Suprapubic skin (tissue), 4 donors: Measurements from ENCODE around the gene SLC45A3. TPM values are rescaled to one million over a fixed set of nuclear protein-coding genes. Genes with fewer than 3 reads are reported as not detected.

Experiments
- DNase-seq, 2 donors: peaks; one replicate each; pipeline ENCODE4 v3.0.0-alpha.2; 2019; ENCODE audit warnings: low spot score in 2 of 2
- H3K27ac ChIP-seq: fragments of 200-600 bp; sonication (generic); one replicate; pipeline ENCODE4 v1.5.1; 2019
- H3K27me3 ChIP-seq: fragments of 200-600 bp; sonication (generic); one replicate; pipeline ENCODE4 v1.5.1; 2019
- H3K36me3 ChIP-seq: fragments of 200-600 bp; sonication (generic); one replicate; pipeline ENCODE4 v1.5.1; 2019
- H3K4me1 ChIP-seq: fragments of 200-600 bp; sonication (generic); one replicate; pipeline ENCODE4 v1.5.1; 2019
- H3K4me3 ChIP-seq: fragments of 200-600 bp; sonication (generic); one replicate; pipeline ENCODE4 v1.5.1; 2019; ENCODE audit warnings: mild to moderate bottlenecking
- H3K9me3 ChIP-seq: fragments of 200-600 bp; sonication (generic); one replicate; pipeline ENCODE4 v1.5.1; 2019
- CTCF ChIP-seq, 2 donors: fragments of 200-600 bp in 1 of 2; fragments of 450-650 bp in 1 of 2; sonication (generic) in 1 of 2; IDR thresholded peaks; one replicate each; pipeline ENCODE4 v1.5.1; 2016 to 2019; ENCODE audit warnings: antibody characterized with exemption in 2 of 2, mild to moderate bottlenecking in 1 of 2, moderate library complexity in 1 of 2
- EP300 ChIP-seq: sonication (generic); formaldehyde crosslinking; IDR thresholded peaks from one replicate; pipeline ENCODE4 v1.6.1; 2017; ENCODE audit warnings: antibody characterized with exemption
- POLR2A ChIP-seq, 2 donors: fragments of 450-650 bp; IDR thresholded peaks; one replicate each; pipeline ENCODE4 v1.6.1; 2017; ENCODE audit warnings: antibody characterized with exemption in 2 of 2, mild to moderate bottlenecking in 2 of 2, moderate library complexity in 2 of 2
- POLR2AphosphoS5 ChIP-seq, 3 donors: sonication (generic); formaldehyde crosslinking; IDR thresholded peaks; one replicate each; pipeline ENCODE4 v1.6.1; 2017; ENCODE audit warnings: antibody characterized with exemption in 3 of 3
- WGBS: methylation state at CpG from one replicate; pipeline ENCODE4 v1.1.5; 2018; 5-methylcytosine and 5-hydroxymethylcytosine counted together
- total RNA-seq, 4 donors: library from RNA; depleted of rRNA; stranded (reverse); fragments of >200 nt; gene quantifications; one replicate each; pipeline ENCODE4 v1.1.0, GENCODE V29; 2016

Gene SLC45A3
- total RNA-seq, 4 donors from 2014 or later, result 1.4 to 3.3 (median 2.2) TPM

- TF ChIP-seq POLR2AphosphoS5 (IDR thresholded peaks at IDR 0.05) (no peak), CTCF (IDR thresholded peaks at IDR 0.05) (no peak), POLR2A (IDR thresholded peaks at IDR 0.05) (no peak), EP300 (no peak)
- Histone ChIP-seq H3K36me3 (no peaks in the 10 kb centered on the region), H3K4me1 (peaks cover 18% of the 10 kb centered on the region), H3K4me3 (no peak overlapping the region), H3K27ac (no peak overlapping the region), H3K9me3 (no peaks in the 10 kb centered on the region), H3K27me3 (no peaks in the 10 kb centered on the region)
- 88% methylated on average over 11 of the region's 13 CpGs for WGBS
- no peak for DNase-seq
Measured at GRCh38 chr1:205670611-205671430, 9.5 kb downstream of the SLC45A3 start.

- no peaks in the 10 kb centered on the region for H3K36me3 ChIP-seq
- DNase-seq, result no peak
- no peaks in the 10 kb centered on the region for H3K9me3 ChIP-seq
- peaks cover 20% of the 10 kb centered on the region for H3K4me1 ChIP-seq
- TF ChIP-seq POLR2A (IDR thresholded peaks at IDR 0.05), result no peak
- no peak for TF ChIP-seq POLR2AphosphoS5 (IDR thresholded peaks at IDR 0.05)
- TF ChIP-seq CTCF (IDR thresholded peaks at IDR 0.05), result no peak
- no peak for TF ChIP-seq EP300
- no peaks in the 10 kb centered on the region for H3K27me3 ChIP-seq
- H3K4me3 ChIP-seq, result no peak overlapping the region
- H3K27ac ChIP-seq, result no peak overlapping the region
- 82% methylated on average over 3 of the region's 5 CpGs for WGBS
Measured at GRCh38 chr1:205670150-205670446, 10.2 kb downstream of the SLC45A3 start.

- H3K4me3 ChIP-seq, result no peak overlapping the region
- peaks cover 26% of the 10 kb centered on the region for H3K4me1 ChIP-seq
- no peak for DNase-seq
- WGBS, result 46% methylated on average over 9 of the region's 20 CpGs
- no peaks in the 10 kb centered on the region for H3K27me3 ChIP-seq
- no peaks in the 10 kb centered on the region for H3K9me3 ChIP-seq
- H3K27ac ChIP-seq, result no peak overlapping the region
- H3K36me3 ChIP-seq, result no peaks in the 10 kb centered on the region
- TF ChIP-seq EP300 (no peak), POLR2AphosphoS5 (IDR thresholded peaks at IDR 0.05) (no peak), POLR2A (IDR thresholded peaks at IDR 0.05) (no peak), CTCF (IDR thresholded peaks at IDR 0.05) (no peak)
Measured at GRCh38 chr1:205669341-205670149, 10.8 kb downstream of the SLC45A3 start.

GRCh38 chr1:205668951-205669340 is 11.4 kb downstream of the SLC45A3 start:
- Histone ChIP-seq H3K9me3 (no peaks in the 10 kb centered on the region), H3K4me3 (no peak overlapping the region), H3K27me3 (no peaks in the 10 kb centered on the region), H3K36me3 (no peaks in the 10 kb centered on the region), H3K27ac (no peak overlapping the region), H3K4me1 (peaks cover 32% of the 10 kb centered on the region)
- no peak for DNase-seq
- no peak for TF ChIP-seq POLR2A (IDR thresholded peaks at IDR 0.05)
- TF ChIP-seq CTCF (IDR thresholded peaks at IDR 0.05), result no peak
- TF ChIP-seq EP300, result no peak
- no peak for TF ChIP-seq POLR2AphosphoS5 (IDR thresholded peaks at IDR 0.05)
- 72% methylated on average over 5 of the region's 5 CpGs for WGBS
